ENCODE data around the gene LRP11.
"Not testable (repeated sequence)": the region's sequence is repeated elsewhere in the genome, so short reads cannot be mapped to it uniquely, and the experiment has no call there.

LRP11 gene, protein sequence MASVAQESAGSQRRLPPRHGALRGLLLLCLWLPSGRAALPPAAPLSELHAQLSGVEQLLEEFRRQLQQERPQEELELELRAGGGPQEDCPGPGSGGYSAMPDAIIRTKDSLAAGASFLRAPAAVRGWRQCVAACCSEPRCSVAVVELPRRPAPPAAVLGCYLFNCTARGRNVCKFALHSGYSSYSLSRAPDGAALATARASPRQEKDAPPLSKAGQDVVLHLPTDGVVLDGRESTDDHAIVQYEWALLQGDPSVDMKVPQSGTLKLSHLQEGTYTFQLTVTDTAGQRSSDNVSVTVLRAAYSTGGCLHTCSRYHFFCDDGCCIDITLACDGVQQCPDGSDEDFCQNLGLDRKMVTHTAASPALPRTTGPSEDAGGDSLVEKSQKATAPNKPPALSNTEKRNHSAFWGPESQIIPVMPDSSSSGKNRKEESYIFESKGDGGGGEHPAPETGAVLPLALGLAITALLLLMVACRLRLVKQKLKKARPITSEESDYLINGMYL

DNA sequence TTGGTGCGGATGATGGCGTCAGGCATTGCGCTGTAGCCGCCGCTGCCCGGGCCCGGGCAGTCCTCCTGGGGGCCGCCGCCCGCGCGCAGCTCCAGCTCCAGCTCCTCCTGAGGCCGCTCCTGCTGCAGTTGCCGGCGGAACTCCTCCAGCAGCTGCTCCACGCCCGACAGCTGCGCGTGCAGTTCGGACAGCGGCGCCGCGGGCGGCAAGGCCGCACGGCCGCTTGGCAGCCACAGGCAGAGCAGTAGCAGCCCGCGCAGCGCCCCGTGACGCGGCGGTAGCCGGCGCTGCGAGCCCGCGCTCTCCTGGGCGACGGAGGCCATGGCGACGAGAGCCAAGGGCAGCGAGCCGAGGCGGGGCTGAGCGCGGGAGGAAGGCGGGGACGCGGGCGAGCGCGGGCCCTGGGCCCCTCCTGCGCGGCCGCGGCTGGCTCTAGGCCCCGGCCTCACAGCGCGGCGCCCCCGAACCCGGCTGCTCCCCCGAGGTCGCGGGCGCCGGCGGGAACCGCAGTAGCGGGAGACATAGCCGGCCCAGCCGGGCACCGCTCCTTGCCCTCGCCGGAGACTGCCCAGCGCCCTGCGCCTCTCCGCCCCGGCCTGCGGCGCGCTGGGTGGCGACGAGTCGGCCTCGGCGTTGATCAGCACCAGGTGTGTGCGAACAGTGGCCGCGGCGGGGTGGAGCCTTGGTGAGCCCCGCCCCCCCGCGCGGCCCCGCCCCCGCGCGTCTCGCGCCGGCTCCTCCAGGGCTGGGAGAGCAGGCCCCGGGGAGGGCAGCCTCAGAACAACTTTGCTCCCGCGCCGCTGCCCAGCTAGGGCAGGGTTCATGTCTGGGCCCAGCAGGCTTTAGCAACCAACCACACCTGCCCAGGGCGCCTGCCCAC lies at the start of gene LRP11:
TSS of gene LRP11 (minus strand) at position 662 of the 880 bp plus-strand sequence. CDS start at position 323, 339 bp downstream.
- in situ Hi-C loops (cut with MboI; ENCODE audit: low sequenced_read_pairs), result no loop called here

DNA sequence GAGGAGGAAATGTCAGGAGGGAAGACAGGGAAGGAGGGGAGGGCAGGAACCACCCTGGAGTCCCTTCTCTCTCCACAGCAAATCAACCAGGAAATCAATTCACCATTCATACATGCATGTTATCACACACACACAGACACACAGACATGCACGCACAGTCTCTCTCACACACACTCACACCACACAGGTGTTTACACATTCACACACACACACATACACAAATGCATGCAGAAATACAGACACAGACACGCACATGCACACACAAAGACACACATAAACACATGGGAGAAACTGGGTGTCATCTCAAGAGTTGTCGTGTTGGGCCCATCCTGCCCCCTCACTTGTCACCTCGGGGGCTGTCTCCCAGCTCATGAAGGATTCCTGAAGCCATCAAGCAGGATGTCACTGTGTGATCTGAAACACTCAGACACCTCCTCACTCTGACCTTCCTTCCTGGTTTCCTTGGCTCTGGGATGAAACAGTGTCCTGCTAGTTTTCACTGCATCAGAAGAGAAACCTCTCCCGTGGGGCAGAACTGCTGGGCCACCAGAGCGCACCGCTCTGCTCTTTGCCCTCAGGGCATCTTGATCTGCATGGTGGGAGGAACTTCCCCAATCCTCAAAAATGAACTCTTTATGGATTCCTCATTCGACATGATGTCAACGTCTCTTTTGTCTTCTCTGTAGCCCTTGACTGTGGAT lies 49.5 kb upstream of the LRP11 start:
- in situ Hi-C loops (cut with MboI; ENCODE audit: low sequenced_read_pairs), result no loop called here

DNA sequence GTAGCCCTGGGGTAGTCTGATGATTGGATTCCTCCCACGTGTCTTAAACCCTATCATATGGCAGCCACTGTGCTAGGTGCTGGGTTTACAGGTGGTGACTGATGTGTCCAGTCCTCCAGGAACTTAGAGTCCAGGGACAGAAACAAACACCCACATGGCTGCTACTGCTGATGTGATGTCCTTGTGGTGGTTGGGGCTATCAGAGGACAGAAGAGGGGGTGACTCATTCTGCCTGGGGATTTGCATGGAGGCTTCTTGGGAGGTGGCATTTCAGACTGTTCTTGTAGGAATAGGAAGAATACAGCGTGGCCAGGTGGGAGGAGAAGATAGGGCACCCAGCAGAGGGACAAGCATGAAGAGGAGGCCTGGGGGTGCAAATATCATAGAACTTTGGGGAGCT lies 48.9 kb upstream of the LRP11 start:
- in situ Hi-C loops (cut with MboI; ENCODE audit: low sequenced_read_pairs), result no loop called here

DNA sequence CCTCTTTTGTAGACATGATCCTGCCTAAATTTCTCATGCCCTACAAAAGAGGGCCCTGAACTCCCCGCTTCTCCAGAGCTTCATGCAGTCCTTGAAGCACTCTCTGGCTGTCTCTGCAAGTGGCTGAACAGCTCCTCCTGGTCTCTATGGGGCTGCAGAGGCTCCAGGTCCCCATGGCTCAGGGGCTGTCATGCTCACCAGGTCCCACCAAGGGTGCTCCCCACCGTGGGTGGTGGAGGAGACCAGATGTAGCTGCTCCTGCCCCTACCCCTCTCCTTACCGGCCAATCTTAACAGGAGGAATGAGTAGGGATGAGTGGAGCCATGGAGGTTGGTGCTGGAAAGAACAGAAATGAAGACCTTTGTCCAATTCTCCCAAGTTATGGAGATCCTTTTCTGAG lies 48.5 kb upstream of the LRP11 start:
- in situ Hi-C loops (cut with MboI; ENCODE audit: low sequenced_read_pairs), result not testable (repeated sequence)

DNA sequence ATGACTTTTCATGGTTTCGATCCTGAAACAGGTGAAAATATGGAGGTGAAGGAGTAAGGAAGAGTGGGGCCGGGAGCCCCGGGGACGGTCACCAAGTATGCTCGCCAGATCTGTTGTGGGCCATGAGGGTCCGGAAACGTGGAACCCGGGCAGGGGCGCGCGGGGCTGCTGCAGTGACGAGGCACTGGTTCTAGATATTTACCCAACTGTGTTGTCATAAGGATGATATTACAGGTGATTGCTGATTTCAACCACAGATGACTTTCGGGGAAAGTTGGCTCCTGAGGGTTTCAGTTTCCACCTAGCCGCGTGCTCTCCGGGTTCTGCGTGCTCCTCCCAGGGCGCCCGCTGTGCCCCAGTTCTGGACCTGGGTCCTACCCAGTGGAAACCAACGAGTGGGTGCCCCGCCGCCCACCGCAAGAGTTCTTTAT lies 46.6 kb upstream of the LRP11 start:
- in situ Hi-C loops (cut with MboI; ENCODE audit: low sequenced_read_pairs), result no loop called here

DNA sequence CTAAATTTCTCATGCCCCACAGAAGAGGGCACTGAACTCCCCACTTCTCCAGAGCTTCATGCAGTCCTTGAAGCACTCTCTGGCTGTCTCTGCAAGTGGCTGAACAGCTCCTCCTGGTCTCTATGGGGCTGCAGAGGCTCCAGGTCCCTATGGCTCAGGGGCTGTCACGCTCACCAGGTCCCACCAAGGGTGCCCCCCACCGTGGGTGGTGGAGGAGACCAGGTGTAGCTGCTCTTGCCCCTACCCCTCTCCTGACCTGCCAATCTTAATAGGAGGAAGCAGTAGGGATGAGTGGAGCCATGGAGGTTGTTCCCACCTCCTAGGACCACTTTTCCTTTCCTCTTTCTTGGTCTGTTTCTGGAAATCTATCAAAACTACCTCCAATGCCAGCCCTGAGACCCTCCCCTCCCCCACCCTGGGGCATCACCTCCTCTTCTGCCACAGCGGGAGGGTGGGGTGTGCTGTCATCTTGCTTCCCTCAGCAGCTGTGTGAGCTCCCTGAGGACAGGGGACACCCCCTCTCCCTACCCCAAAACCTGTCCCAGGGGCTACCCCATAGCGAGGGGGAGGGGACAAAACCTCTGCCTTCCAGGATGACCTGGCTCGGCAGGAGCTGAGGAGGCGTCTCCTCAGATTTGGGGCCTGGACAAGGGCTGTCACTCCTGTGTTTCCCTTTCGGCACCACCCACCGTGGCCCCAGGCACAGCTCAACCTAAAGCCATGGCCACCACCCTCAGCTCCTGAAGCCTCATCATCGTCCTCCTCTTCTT lies 45.7 kb upstream of the LRP11 start:
- in situ Hi-C loops (cut with MboI; ENCODE audit: low sequenced_read_pairs), result no loop called here

DNA sequence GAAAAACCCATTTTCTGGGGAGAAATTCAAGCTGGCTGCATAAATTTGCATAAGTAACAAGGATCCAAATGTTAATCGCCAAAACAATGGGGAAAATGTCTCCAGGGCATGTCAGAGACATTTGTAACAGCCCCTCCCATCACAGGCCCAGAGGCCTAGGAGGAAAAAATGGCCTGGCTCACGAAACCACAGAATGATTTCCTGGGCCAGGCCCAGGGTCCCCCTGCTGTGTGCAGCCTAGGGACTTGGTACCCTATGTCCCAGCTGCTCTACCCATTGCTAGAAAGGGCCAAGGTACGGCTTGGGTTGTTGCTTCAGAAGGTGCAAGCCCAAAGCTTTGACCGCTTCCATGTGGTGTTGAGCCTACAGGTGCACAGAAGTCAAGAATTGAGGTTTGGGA lies 44.3 kb upstream of the LRP11 start:
- in situ Hi-C loops (cut with MboI; ENCODE audit: low sequenced_read_pairs), result not testable (repeated sequence)

DNA sequence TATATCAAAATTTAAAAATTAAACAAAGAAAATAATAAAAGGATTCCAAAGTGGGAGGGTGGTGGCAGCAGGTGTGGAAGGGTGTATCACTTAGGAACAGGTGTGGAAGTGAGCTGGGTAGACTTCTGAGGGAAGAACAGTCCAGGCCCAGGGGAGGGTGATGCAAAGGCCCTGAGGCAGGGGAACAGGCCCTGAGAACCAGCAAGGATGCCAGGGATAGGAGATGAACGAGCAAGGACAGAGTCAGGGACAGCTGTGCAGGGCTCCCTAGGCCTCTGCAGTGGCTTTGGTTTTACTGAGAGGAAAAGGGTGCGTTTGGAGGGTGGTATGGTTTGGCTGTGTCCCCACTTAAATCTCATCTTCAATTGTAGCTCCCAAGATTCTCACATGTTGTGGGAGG lies 43.2 kb upstream of the LRP11 start:
- in situ Hi-C loops (cut with MboI; ENCODE audit: low sequenced_read_pairs), result no loop called here

DNA sequence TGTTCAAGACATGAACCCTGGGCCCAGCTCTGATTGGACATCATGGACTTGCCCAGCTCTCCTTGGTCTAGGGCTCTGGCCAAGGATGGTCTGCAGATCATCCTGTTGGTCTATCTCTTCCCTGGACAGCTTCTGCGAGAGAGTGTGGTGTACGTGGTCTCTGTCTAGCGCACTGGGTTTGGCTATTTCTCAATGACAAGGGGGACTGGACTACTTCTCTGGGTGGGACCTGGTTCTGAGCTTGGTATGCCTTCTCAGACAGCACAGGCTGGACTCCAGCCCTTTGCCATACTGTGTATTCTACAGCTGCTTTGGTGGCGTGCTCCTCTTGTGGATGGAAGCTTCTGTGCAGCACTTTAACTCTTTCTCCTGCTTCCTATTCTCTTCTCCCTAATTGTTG lies 42.2 kb upstream of the LRP11 start:
- in situ Hi-C loops (cut with MboI; ENCODE audit: low sequenced_read_pairs), result no loop called here

DNA sequence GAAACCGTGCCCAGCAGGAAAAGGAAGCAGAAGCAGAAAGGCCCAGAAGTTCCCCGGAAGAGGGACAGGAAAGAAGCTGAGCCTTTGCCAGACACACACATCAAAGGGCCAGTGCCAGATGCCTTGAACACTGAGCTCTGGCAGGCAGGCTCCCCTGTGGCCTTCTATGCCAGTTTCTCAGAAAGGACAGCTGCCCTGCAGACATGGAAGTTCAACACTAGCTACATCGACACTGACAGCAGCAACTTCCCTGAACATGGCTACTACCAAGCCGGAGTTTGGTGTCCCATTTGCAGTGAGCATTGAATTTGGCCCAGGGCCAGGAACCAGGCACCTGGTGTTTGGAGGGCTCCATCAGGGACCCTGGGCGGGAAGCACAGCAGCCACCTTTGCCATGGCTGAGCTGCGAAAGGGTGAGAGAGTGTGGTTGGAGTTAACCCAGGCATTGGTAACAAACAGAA lies 41.8 kb upstream of the LRP11 start:
- in situ Hi-C loops (cut with MboI; ENCODE audit: low sequenced_read_pairs), result no loop called here

DNA sequence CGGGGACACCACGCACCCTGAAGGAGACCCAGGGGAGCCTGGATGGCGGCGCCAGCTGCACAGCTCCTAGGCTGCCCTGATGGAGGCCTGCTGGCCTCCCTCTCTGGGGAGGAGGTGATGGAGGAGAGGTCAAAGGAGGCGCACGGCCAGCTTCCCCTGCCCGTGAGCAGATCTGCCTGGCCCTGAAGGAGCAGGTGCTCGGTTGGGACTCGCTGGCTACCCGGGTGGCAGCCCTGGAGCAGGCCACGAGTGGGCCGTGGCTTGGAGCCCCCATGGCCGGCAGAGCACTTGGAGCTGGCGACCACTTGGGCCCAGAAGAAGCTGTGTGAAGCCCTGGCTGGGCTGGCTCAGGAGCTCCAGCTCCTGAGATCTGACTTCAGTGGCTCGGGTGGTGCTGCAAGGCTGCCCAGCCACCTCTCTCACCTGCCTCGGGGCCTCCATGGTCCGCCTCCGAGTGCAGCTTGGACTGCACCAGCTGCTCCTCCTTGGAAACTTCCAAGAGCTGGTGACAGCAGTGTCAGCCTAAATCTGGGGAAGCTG lies 41.3 kb upstream of the LRP11 start:
- in situ Hi-C loops (cut with MboI; ENCODE audit: low sequenced_read_pairs), result no loop called here

DNA sequence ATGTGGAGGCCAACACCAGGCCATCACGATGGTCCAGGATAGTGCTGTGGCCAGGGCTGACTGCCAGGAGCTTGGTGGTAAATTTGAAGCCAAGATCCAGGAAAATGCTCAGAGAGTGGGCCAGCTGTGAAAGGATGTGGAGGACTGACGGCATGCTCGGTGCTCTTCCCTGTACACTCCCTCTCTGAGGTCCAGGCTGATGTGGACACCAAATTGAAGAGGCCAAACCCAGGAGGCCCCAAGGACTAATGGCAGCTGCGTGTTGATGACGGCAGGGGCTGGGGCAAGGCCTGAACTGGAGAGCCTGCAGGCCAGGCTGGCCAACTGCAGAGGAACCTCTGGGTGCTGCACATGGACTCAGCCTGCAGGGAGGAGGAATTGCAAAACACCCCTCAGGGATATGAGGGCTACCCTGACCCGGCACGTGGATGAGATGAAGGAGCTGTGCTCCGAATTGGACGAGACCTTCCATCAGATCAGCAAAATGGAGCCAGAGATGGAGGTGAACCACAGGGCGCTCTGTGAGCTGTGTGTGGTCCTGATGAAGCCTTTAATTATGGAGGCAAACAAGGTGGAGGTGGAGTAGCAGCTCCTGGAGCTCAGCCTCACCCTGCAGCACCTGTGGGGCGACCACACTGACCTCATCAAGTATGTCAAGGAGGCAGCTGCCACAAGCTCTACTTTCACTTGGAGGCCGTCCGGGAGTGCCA lies 40.7 kb upstream of the LRP11 start:
- in situ Hi-C loops (cut with MboI; ENCODE audit: low sequenced_read_pairs), result no loop called here

DNA sequence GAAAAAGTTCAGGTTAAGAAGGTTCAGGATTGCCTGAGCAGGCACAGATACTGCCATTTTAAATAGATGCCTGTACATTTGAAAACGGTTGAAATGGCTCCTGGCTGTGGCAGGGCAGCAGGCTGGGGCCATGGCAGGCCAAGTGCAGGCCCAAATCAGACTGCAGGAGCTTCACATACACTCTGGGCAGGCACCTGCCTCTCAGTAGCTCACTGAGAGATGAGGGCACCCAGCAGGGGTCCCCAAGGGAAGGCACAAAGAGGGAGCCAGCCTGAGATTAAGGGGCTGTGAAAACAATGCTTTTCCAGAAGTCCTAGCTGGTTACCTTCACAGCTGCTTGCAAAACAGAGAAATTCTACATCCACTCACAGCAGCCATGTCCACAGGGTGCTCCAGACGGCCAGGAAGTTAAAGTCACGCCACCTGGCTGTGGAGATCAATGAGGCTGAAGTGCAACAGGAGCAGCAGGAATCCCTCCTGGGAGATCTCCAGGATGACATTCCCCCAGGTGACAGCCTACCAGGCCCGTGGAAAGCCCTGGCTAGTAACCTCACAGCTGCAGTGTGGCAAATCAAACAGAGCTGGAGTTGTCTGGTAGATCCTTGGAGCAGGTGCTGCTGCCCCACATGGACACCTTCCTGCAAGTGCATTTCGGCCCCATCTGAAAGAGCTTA lies 39.9 kb upstream of the LRP11 start:
- in situ Hi-C loops (cut with MboI; ENCODE audit: low sequenced_read_pairs), result no loop called here

DNA sequence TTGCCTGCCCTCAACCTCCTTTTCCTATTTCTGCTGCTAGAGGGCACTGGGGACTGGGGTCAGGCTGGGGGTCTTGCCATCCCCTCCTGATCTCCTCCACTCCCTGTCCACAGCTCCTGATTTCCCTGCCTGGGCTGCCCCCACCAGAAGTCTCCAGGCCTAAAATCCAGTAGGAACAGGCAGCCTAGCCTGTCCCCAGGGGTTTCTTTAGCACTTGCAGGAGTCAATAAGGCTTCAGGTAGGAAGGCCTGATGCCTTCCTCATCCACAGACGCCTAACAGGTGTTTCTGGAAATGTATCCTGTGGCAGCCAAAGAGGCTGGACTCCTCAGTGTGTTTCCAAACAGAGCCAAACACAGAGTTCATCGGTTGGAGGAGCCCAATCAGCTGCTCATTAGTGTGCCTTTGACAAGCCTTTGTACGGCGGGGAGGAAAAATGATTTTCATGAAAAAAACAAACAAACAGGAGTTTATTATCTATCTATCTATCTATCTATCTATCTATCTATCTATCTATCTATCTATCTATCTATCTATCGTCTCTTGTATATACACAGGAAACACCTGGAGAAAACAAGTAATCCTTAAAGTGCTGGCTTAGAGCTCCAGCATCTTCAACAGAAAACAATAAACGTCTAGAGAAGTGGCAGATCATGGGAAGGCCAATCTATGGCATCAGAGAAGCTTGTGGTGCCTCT lies 37.4 kb upstream of the LRP11 start:
- in situ Hi-C loops (cut with MboI; ENCODE audit: low sequenced_read_pairs), result no loop called here

DNA sequence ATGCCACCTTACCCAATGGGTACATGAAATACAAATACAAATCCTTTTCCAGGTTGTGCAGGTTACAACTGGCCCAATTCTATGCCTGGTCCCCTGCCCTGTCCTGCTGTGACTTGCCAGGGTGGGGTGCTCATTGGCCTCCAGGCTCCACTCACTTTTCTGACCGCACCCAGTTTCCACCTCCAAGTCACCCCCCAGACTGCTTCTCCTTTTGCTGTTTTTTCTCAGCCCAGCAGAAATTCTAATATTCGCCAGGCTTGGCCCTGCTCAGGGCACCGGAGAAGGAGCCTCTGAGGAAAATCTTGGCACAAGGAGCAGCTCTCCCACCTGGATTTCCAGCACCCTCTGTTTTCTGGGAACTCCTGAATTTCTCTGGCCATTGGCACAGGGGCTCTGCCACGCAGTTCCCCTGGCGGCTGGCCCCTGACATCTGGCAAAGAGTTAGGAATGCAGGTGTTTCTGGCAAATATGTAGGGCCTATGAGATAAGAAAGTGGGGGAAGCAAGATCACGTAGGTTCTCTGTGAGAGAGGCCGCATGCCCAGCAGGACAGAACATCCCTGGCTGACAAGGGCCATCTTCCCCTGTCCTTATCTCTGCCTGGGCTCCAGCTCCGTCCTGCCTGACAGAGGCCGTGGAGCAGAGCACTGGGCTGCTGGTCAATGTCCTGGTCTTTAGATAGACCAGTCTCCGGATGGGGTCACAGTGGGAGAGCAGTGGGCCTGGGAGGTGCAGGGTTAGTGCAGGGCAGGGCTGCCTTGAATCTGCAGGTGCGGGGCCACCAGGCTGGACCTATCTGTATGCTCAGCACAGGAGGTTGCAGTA lies 36.7 kb upstream of the LRP11 start:
- in situ Hi-C loops (cut with MboI; ENCODE audit: low sequenced_read_pairs), result no loop called here

DNA sequence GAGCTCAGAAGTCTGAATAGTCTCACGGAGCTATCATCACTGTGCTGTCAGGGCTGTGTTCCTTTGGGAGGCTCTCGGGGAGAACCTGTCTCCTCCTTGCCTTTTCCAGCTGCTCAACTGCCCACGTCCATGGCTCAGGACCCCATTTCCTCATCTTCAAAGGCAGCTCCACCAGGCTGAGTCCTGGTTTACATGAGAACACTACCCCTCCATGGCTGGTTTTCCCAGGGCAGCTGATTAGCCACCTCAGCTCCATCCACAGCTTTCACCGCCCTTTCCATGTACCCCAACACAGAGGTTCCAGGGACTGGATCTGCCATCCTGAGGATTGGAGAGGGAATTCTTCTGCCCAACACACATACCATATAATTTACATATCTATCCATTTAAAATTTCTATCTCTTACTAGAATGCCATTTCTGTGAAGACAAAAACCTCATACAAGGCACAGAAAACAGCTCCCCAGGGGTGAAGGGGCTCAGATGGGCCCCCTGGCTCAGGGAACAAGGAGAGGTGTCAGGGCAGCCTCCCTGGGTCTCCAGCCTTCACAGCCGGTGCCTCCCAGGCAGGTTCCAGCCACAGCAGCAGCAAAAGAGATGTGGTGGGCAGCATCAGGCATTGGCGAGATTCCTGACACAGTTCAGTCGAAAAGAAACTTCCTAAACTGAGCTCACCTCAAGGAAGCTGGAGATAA lies 35.9 kb upstream of the LRP11 start:
- in situ Hi-C loops (cut with MboI; ENCODE audit: low sequenced_read_pairs), result no loop called here

DNA sequence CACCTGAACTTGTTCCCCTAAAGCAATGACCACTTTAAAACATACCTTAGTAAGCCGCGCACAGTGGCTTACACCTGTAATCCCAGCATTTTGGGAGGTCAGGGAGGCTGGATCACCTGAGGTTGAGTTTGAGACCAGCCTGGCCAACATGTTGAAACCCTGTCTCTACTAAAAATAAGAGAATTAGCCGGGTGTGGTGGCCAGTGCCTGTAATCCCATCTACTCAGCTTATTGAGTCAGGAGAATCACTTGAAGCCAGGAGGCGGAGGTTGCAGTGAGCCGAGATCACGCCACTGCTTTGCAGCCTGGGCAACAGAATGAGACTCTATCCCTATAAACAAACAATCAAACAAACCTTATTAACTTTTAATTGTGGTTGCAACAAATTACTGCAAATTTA lies 35.3 kb upstream of the LRP11 start:
- in situ Hi-C loops (cut with MboI; ENCODE audit: low sequenced_read_pairs), result no loop called here
